AG10803 (cell line): ENCODE results near the gene KDM4C.

Experiments used
- DNase-seq: peaks from one replicate; pipeline ENCODE4 v3.0.0; 2010; ENCODE audit warnings: low read depth
- H3K4me3 ChIP-seq: 2 replicates; pipeline ENCODE4 v1.5.1; 2011; ENCODE audit warnings: mild to moderate bottlenecking, low read length, control low read depth
- CTCF ChIP-seq: conservative IDR thresholded peaks from 2 replicates; pipeline ENCODE4 v1.5.1; 2011; ENCODE audit warnings: mild to moderate bottlenecking, low read length, control low read depth, inconsistent platforms

Gene KDM4C

DNA sequence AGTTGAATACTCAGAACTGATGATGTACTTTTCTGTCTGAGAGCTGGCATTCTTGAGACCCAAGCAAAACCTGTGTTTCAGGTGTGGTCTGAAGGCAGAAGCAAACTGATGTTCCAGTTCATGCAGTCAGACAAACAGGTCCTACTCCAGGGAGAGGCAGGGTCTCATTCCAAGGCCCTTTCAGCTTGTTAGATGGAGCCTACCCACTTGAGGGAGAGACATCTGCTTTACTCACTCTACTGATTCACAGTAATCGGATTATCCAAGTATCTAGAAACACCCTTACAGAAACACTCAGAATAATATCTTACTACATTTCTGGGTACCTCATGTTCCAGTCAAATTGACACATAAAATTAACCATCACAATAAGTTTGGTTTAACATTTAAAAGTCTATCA is 207.8 kb downstream of the KDM4C start:
- no peak for DNase-seq
- TF ChIP-seq CTCF: no peak
- no peak overlapping the region for H3K4me3 ChIP-seq

GRCh38 chr9:6968271-6968670 is 210.5 kb downstream of the KDM4C start:
- peak; percentile 65 for DNase-seq
- H3K4me3 ChIP-seq: no peak overlapping the region
- no peak for TF ChIP-seq CTCF

DNA sequence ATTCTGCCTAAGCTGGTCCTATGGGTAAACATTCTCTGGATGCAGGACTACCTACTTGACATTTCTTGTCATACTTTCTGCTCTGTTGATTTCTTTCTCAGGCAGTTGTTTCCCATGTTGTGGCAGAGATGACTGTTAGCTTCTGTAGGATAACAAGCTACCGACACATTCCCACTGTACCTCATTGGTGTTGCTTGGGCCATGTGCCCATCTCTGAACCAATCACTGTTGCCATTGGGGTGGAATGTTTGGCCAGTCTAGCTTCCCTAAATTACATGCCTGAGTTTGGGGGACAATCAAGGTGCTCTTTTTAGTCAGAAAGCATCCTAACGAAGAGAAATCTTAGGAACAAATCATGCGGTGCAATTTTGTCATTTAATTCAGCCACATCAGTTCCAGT is 212.0 kb downstream of the KDM4C start:
- H3K4me3 ChIP-seq: no peak overlapping the region
- DNase-seq: no peak
- TF ChIP-seq CTCF: no peak

GRCh38 chr9:6973089-6973488 is 215.3 kb downstream of the KDM4C start:
- H3K4me3 ChIP-seq: no peak overlapping the region
- no peak for TF ChIP-seq CTCF
- no peak for DNase-seq

DNA sequence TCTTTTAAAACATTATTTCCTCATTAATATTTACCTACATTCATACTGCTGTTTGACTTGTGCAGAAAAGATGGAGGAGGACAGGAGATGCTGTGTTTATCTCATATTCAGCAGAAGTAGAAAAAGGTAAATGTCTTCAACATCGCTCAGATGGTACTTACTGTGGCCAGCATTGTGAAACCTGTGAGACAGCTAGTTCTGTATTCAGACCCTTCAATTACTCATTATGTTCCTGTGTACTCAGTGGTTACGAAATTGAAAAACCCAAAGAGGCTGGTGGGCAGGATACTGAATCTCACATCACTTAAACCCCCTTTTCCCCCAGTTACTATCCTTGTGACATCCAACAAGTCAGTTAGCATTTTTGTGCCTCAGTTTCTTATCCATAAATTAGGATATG is 216.0 kb downstream of the KDM4C start:
- no peak for DNase-seq
- no peak for TF ChIP-seq CTCF

DNA sequence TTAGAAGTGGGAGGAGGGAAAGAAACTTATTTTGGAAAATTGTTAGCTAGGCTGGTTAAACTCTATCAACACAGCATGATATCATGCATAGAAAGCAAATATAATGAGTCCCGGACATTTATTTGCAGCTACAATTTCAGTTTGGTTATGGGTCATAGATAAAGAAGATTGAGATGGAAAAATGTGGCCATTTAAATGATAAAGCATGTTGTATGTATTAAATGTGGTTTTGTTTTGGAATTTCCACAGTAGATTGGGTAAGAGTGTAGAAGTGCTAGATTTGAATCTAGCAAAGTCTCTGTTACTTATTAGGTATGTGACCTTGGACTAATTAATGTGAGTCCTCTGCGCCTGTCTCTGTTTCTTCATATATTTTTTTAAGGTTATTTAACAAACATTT is 217.4 kb downstream of the KDM4C start:
- no peak for DNase-seq
- TF ChIP-seq CTCF: no peak
- H3K4me3 ChIP-seq: no peak overlapping the region

More for the DNA sequence above, 216.0 kb downstream of the KDM4C start:
- no peak overlapping the region for H3K4me3 ChIP-seq

GRCh38 chr9:6977761-6978160 is 220.0 kb downstream of the KDM4C start:
- DNase-seq: no peak
- TF ChIP-seq CTCF: no peak
- no peak overlapping the region for H3K4me3 ChIP-seq
